Vagina (tissue), 2 donors: ENCODE data around the gene PTPRK. TPM values are rescaled to one million over a fixed set of nuclear protein-coding genes. Genes with fewer than 3 reads are reported as not detected.

Experiments
- DNase-seq, 2 donors: peaks; one replicate each; pipeline ENCODE4 v3.0.0-alpha.2; 2017; ENCODE audit errors: extremely low spot score in 2 of 2
- H3K27ac ChIP-seq: fragments of 200-600 bp; sonication (generic); one replicate; pipeline ENCODE4 v1.5.1; 2019
- H3K27me3 ChIP-seq: fragments of 200-600 bp; sonication (generic); one replicate; pipeline ENCODE4 v1.5.1; 2019
- H3K36me3 ChIP-seq, 2 donors: fragments of 200-600 bp; sonication (generic); one replicate each; pipeline ENCODE4 v1.5.1; 2017 to 2019
- H3K4me1 ChIP-seq: fragments of 200-600 bp; sonication (generic); one replicate; pipeline ENCODE4 v1.5.1; 2019
- H3K4me3 ChIP-seq, 2 donors: fragments of 200-600 bp; sonication (generic); 1 replicate in 1 of 2; 2 replicates in 1 of 2; pipeline ENCODE4 v1.5.1; 2016 to 2019
- H3K9me3 ChIP-seq: fragments of 200-600 bp; sonication (generic); one replicate; pipeline ENCODE4 v1.5.1; 2019
- POLR2A ChIP-seq, 2 donors: fragments of 450-650 bp; IDR thresholded peaks; one replicate each; pipeline ENCODE4 v1.6.1; 2017; ENCODE audit warnings: antibody characterized with exemption in 2 of 2, mild to moderate bottlenecking in 2 of 2, moderate library complexity in 2 of 2
- POLR2AphosphoS5 ChIP-seq, 2 donors: sonication (generic); formaldehyde crosslinking; IDR thresholded peaks; one replicate each; pipeline ENCODE4 v1.9.0; 2017; ENCODE audit warnings: antibody characterized with exemption in 2 of 2, mild to moderate bottlenecking in 2 of 2, low read depth in 1 of 2; ENCODE audit not compliant: insufficient read depth in 1 of 2
- intact Hi-C: fragments of 100-400 bp; cut with DNase I; formaldehyde crosslinking; loops from one replicate; pipeline ENCODE4 v1.15.1; 2023
- total RNA-seq: library from RNA; depleted of rRNA; stranded (reverse); fragments of >200 nt; gene quantifications from one replicate; pipeline ENCODE4 v1.2.3, GENCODE V29; 2016
- TF ChIP-seq, protein P1 (sequence below), 3 experiments: fragments of 450-650 bp in 2 of 3; fragments of 200-600 bp in 1 of 3; sonication (generic) in 1 of 3; IDR thresholded peaks; one replicate each; pipeline ENCODE4 v1.5.1; 2017 to 2019; ENCODE audit warnings: antibody characterized with exemption in 3 of 3, mild to moderate bottlenecking in 2 of 3, moderate library complexity in 2 of 3

The PTPRK gene
- total RNA-seq, 1 donor from 2014 or later, result 82.5 TPM

DNA sequence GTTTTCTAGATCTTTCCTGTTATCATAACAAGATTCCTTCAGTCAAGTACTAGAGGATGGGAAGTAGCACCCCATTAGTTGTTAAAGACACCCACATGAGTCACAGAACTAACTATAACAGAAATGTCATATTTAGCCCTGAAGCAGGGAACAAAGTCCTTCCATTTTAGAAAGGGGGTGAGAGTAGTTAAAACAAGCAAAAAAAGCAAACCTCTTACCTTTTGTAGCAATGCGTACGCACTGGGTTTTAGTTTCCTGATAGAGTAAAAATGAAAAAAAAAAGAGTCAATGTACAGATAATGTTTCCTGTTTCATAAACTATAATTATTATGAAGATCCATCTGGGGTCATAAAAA is 455.9 kb downstream of the PTPRK start:
- DNase-seq, result no peak
- Histone ChIP-seq H3K9me3 (no peaks in the 10 kb centered on the region), H3K36me3 (no peaks in the 10 kb centered on the region), H3K27me3 (no peaks in the 10 kb centered on the region), H3K4me1 (no peaks in the 10 kb centered on the region), H3K27ac (no peak overlapping the region), H3K4me3 (no peak overlapping the region)
- TF ChIP-seq POLR2AphosphoS5 (IDR thresholded peaks at IDR 0.05; ENCODE audit: insufficient read depth in 1 of 2, low read depth in 1 of 2) (no peak), POLR2A (IDR thresholded peaks at IDR 0.05) (no peak)
- TF ChIP-seq, protein P1, sequence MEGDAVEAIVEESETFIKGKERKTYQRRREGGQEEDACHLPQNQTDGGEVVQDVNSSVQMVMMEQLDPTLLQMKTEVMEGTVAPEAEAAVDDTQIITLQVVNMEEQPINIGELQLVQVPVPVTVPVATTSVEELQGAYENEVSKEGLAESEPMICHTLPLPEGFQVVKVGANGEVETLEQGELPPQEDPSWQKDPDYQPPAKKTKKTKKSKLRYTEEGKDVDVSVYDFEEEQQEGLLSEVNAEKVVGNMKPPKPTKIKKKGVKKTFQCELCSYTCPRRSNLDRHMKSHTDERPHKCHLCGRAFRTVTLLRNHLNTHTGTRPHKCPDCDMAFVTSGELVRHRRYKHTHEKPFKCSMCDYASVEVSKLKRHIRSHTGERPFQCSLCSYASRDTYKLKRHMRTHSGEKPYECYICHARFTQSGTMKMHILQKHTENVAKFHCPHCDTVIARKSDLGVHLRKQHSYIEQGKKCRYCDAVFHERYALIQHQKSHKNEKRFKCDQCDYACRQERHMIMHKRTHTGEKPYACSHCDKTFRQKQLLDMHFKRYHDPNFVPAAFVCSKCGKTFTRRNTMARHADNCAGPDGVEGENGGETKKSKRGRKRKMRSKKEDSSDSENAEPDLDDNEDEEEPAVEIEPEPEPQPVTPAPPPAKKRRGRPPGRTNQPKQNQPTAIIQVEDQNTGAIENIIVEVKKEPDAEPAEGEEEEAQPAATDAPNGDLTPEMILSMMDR (IDR thresholded peaks at IDR 0.05), result no peak
- intact Hi-C loops, result no loop called here

DNA sequence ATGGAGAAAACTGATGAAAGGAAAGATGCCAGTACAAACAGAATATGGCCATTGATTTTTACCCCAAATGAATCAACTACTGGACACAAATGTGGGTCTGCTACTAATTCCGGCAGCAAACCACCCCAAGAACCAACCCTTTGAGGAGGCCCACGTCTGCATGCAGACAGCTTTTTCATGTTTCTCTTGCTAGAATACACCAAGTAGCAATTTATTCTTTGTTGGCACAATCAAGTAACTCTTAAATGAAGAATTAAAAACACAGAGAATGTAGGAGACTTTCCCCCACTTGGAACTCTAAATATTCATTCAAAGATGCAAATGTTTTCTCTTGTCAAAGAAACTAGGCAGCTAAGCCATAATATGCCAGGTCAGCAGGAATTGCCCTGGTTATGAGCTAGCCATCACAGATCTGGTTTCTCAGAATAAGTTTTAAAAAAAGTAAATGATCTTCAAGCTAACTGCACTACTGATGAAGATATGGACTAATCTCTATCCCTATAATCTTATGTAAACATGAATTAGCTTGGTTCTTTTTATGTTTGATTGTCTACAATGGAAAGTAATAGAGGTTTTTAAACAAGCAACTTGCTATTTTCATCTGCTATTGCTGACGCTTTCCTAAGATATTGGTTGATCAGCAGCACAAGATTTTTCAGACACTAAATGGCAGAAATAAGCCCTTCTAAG is 456.4 kb downstream of the PTPRK start:
- TF ChIP-seq, protein P1 (IDR thresholded peaks at IDR 0.05), result no peak
- TF ChIP-seq POLR2A (IDR thresholded peaks at IDR 0.05), result no peak
- no peak for TF ChIP-seq POLR2AphosphoS5 (IDR thresholded peaks at IDR 0.05; ENCODE audit: insufficient read depth in 1 of 2, low read depth in 1 of 2)
- no peaks in the 10 kb centered on the region for H3K36me3 ChIP-seq
- no peaks in the 10 kb centered on the region for H3K9me3 ChIP-seq
- intact Hi-C loops, result no loop called here
- no peaks in the 10 kb centered on the region for H3K4me1 ChIP-seq
- no peak overlapping the region for H3K27ac ChIP-seq
- H3K27me3 ChIP-seq, result no peaks in the 10 kb centered on the region
- DNase-seq, result no peak
- no peak overlapping the region for H3K4me3 ChIP-seq

DNA sequence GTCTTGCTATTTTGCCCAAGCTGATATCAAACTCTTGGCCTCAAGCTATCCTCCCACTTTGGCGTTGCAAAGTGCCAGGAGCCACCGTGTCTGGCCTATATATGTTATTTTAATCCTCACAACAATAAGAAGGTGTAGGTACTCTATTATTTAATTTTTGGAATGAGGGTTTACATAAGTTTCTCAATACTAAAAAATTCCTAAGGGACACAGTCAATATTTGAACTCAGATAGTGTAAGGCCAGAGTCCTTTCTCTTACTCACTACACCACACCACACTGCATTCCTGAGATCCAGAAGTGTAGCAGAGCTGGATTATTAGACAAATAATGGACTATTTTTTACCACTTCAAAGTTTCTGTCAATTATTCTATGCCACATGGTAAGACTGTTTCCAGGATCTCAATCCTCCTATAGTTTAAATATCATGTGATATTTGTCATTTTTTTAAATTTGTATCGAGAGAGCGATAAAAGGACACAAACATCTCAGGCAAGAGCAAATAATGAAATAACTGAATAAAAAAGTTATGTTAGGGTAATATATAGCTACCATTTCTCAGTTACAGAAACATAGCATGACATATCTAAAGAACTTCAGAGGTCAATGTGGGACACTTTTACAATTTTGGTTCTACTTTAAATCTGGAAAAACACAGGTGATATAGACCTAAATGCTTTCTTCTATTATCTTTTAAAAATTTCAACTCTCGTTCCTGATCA is 457.4 kb downstream of the PTPRK start:
- intact Hi-C loops, result no loop called here

DNA sequence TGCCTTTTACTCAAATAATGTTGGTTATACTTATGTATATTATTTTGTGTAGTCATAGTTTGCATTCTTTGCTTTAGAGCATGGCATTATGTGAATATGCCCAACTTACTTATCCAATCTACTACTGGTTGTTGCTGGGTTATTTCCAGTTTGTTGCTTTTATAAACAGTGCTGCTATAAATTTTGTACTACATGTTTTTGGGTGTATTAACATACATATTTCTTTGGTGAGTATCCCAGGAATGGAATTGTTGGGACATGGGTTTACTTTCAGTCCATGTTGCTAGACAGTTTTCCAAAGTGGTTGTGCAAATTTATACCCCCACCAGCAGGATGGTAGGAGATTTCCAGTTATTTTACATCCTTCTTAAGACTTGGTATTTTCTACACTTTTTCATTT is 462.5 kb downstream of the PTPRK start:
- Histone ChIP-seq H3K27ac (no peak overlapping the region), H3K9me3 (no peaks in the 10 kb centered on the region), H3K4me3 (no peak overlapping the region), H3K27me3 (no peaks in the 10 kb centered on the region), H3K36me3 (no peaks in the 10 kb centered on the region), H3K4me1 (no peaks in the 10 kb centered on the region)
- no peak for TF ChIP-seq POLR2AphosphoS5 (IDR thresholded peaks at IDR 0.05; ENCODE audit: insufficient read depth in 1 of 2, low read depth in 1 of 2)
- TF ChIP-seq POLR2A (IDR thresholded peaks at IDR 0.05), result no peak
- TF ChIP-seq, protein P1 (IDR thresholded peaks at IDR 0.05), result no peak
- intact Hi-C loops, result no loop called here
- DNase-seq, result no peak

More for the DNA sequence above, 457.4 kb downstream of the PTPRK start:
- H3K27me3 ChIP-seq, result no peaks in the 10 kb centered on the region
- DNase-seq, result no peak
- H3K36me3 ChIP-seq, result no peaks in the 10 kb centered on the region
- no peaks in the 10 kb centered on the region for H3K4me1 ChIP-seq
- TF ChIP-seq, protein P1 (IDR thresholded peaks at IDR 0.05), result no peak
- no peak for TF ChIP-seq POLR2AphosphoS5 (IDR thresholded peaks at IDR 0.05; ENCODE audit: insufficient read depth in 1 of 2, low read depth in 1 of 2)
- TF ChIP-seq POLR2A (IDR thresholded peaks at IDR 0.05), result no peak
- H3K4me3 ChIP-seq, result no peak overlapping the region
- no peak overlapping the region for H3K27ac ChIP-seq
- H3K9me3 ChIP-seq, result no peaks in the 10 kb centered on the region

DNA sequence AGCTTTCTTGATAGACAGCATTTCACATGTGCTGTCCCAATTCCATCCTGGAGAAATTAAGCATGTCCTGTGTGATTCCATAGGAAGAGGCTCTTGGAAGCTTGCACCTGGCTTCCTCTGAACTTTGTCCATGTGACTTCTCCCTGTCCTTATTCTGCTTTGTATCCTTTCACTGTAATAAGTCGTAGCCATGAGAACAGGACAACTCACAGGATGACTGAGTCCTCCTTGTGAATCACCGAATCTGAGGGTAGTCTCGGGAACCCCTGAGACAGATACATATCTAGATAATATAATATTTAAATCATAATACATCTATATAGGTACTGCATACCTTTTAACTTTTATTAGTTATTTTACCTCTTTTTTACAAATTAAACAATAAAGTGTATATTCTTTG is 462.9 kb downstream of the PTPRK start:
- Histone ChIP-seq H3K27ac (no peak overlapping the region), H3K36me3 (no peaks in the 10 kb centered on the region), H3K27me3 (no peaks in the 10 kb centered on the region), H3K4me3 (no peak overlapping the region), H3K4me1 (no peaks in the 10 kb centered on the region), H3K9me3 (no peaks in the 10 kb centered on the region)
- TF ChIP-seq, protein P1 (IDR thresholded peaks at IDR 0.05), result no peak
- TF ChIP-seq POLR2AphosphoS5 (IDR thresholded peaks at IDR 0.05; ENCODE audit: insufficient read depth in 1 of 2, low read depth in 1 of 2) (no peak), POLR2A (IDR thresholded peaks at IDR 0.05) (no peak)
- no peak for DNase-seq
- intact Hi-C loops, result no loop called here
